ENCODE data around the gene TSPAN9.

DNA sequence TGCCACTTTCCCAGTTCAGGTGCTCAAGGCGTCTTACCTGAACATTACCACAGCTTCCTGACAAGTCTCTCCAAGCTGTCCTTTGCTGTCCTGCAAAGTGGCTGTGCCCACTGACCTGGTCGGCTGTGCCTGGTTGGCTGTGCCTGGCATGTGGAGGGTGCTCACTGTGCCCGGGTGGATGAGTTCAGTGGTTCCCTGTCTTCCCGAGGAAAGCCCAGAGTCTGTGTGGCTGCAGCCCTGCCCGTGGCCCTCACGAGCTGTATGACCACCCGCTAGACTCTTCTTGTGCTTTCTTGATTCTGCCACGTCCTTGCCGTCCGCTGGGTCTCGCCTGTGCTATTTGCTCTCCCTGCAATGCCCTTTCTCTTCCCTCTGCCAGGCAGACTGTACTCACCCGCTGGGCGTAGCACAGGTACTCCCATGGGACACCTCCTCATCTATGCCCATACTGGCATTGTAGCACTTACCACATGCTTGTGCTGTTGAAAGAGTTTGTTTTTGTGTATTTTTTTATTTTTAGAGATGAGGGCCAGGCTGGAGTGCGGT is 95.9 kb downstream of the TSPAN9 start:
- TF ChIP-seq POLR2AphosphoS5 (IDR thresholded peaks at IDR 0.05; ENCODE audit: low read depth, low read length) (no peak), TAF1 (IDR thresholded peaks at IDR 0.05; ENCODE audit: borderline replicate concordance, insufficient read depth, low read length) (no peak), SIN3A (IDR thresholded peaks at IDR 0.05; ENCODE audit: borderline replicate concordance, insufficient read depth, low read length) (no peak)
- TF ChIP-seq, protein P1, sequence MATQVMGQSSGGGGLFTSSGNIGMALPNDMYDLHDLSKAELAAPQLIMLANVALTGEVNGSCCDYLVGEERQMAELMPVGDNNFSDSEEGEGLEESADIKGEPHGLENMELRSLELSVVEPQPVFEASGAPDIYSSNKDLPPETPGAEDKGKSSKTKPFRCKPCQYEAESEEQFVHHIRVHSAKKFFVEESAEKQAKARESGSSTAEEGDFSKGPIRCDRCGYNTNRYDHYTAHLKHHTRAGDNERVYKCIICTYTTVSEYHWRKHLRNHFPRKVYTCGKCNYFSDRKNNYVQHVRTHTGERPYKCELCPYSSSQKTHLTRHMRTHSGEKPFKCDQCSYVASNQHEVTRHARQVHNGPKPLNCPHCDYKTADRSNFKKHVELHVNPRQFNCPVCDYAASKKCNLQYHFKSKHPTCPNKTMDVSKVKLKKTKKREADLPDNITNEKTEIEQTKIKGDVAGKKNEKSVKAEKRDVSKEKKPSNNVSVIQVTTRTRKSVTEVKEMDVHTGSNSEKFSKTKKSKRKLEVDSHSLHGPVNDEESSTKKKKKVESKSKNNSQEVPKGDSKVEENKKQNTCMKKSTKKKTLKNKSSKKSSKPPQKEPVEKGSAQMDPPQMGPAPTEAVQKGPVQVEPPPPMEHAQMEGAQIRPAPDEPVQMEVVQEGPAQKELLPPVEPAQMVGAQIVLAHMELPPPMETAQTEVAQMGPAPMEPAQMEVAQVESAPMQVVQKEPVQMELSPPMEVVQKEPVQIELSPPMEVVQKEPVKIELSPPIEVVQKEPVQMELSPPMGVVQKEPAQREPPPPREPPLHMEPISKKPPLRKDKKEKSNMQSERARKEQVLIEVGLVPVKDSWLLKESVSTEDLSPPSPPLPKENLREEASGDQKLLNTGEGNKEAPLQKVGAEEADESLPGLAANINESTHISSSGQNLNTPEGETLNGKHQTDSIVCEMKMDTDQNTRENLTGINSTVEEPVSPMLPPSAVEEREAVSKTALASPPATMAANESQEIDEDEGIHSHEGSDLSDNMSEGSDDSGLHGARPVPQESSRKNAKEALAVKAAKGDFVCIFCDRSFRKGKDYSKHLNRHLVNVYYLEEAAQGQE (IDR thresholded peaks at IDR 0.05; ENCODE audit: insufficient read depth in 1 of 2, low read depth in 2 of 2, low read length in 2 of 2) = no peak
